Measurements from ENCODE around the gene CAMK4.

DNA sequence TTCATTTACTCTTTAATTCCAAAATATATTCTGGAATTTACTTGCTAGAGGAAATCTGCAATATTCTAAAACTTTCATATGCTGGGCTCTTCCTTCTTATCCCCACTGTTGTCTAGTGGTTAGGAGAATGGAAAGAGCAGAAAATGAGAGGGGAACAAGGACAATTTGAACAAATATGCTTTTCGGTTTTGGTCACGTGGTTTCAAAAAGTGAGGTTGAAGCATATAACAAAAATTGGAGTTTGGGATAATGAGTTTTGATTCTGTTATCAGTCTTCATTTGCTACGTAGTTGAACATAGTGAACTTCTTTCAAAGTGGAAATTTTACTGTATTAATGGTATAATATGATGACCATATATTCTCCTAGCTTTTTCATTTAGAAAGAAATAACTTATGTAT is 71.5 kb downstream of the CAMK4 start:
- TF ChIP-seq, protein P1, sequence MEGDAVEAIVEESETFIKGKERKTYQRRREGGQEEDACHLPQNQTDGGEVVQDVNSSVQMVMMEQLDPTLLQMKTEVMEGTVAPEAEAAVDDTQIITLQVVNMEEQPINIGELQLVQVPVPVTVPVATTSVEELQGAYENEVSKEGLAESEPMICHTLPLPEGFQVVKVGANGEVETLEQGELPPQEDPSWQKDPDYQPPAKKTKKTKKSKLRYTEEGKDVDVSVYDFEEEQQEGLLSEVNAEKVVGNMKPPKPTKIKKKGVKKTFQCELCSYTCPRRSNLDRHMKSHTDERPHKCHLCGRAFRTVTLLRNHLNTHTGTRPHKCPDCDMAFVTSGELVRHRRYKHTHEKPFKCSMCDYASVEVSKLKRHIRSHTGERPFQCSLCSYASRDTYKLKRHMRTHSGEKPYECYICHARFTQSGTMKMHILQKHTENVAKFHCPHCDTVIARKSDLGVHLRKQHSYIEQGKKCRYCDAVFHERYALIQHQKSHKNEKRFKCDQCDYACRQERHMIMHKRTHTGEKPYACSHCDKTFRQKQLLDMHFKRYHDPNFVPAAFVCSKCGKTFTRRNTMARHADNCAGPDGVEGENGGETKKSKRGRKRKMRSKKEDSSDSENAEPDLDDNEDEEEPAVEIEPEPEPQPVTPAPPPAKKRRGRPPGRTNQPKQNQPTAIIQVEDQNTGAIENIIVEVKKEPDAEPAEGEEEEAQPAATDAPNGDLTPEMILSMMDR (IDR thresholded peaks at IDR 0.05) = no peak
- TF ChIP-seq POLR2A (IDR thresholded peaks at IDR 0.05) = no peak
